GM19468 (cell line): ENCODE data around the gene ANO1.

ENCODE experiments used
- ATAC-seq: cut with Tn5 transposase; IDR thresholded peaks from one replicate; pipeline ENCODE4 v1.9.1; 2021; ENCODE audit warnings: mild to moderate bottlenecking, moderate library complexity, moderate number of reproducible peaks; ENCODE audit not compliant: unreplicated experiment; ENCODE audit errors: extremely low read depth

ANO1 gene

DNA sequence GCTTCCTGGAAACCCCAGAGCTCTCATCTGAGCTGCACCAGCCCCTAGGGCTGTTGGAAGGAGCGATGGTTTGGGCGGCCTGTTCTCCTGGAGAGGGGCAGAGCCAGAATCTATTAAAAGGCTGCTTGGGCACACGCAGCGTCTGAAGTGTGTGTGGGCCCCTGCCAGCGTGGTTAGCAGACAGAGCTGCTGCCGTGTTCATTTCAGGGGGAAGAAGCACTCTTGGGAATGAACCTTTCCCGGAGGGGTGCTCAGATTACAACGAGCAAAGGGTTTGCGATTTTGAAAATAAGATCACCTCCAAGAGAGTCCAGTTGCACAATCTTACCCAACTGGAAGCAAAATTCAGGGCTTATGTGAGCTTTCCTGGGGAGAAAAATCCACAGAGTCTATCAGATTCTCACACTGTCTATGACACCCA, 12.9 kb downstream of the ANO1 start:
- ATAC-seq = no peak

DNA sequence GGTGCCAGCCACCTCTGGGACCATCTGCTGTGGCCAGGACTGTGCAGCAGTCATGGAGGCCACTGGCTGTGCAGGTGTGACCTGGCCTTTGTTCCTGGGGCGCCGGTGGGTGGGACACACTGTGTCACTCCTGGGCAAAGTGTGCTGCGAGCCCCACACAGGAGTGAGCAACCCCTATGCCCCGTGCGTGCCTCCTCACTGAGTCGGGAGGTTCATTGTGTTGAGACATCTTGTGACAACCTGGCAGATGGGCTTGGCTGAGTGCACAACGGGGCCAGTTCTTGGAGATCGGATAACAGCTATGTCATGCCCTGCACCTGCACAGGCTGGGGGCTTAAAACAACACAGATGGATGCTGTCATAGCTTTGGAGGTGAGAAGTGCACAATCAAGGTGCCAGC, 13.5 kb downstream of the ANO1 start:
- ATAC-seq = no peak

DNA sequence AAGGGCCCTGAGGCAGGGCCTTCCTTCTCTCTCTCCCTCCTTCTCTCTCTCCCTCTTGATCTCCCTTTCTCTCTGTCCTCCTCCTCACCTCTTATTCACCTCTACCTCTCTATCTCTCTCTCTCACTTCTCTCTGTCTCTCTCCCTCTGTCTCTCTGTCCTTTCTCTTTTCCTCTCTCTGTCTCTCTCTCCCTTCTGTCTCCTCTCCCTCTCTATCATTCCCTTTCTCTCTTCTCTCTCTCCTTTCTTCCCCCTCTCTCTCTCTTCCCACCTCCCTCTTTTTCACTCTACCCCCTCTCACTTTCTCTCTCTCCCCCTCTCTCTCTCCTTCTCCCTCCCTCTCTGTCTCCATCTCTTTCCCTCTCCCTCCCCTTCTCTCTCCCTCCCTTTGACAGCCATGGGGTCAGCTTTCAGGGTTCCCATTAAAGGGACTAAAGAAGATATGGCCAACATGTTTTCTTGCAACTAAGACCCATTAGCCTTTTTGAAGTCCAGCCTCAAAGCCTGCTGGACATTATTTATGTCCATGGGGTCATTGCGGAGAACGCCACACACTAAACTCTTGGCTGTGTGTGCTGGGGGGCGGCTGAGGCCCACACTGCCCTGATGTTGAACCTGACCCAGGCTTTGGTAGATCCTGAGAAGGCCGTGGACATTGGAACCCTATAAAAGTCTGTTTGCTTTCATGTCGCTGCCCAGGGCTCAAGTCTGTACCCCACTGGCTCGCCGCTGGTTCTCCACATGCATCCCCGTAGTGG, 15.0 kb downstream of the ANO1 start:
- no peak for ATAC-seq

DNA sequence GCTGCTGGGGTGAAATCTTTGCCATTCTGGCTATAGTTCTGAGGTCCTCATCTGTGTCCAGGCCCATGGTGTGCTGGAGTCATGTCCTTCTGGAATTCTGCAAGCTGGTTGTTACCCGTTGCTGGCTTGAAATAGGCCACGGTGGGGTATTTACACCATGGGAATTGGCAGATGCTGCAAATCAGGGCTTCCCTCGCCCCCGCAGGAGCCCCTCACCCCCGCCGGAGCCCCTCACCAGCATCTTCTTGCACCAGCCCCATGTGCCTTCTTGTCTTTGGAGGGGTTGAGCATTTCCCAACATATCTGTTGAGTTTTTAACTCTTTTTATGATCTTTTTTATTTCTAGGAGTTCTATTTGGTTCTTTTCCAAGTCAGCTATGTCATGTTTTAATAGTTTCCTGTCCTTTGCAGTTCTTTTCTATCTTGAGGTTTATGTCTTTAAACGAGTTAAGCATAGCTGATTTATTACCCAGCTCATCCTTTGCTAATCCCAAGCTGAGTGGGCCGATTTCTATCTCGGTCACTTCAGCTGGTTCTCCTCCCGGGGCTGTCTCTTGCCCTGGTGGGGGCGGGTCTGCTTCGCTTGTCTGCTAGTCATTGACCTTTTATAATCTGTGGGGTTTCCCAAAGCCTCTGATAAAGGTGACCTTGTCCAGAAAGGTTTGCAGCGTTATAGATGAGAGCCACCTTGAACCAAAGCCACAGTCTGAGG, 17.6 kb downstream of the ANO1 start:
- ATAC-seq = no peak

DNA sequence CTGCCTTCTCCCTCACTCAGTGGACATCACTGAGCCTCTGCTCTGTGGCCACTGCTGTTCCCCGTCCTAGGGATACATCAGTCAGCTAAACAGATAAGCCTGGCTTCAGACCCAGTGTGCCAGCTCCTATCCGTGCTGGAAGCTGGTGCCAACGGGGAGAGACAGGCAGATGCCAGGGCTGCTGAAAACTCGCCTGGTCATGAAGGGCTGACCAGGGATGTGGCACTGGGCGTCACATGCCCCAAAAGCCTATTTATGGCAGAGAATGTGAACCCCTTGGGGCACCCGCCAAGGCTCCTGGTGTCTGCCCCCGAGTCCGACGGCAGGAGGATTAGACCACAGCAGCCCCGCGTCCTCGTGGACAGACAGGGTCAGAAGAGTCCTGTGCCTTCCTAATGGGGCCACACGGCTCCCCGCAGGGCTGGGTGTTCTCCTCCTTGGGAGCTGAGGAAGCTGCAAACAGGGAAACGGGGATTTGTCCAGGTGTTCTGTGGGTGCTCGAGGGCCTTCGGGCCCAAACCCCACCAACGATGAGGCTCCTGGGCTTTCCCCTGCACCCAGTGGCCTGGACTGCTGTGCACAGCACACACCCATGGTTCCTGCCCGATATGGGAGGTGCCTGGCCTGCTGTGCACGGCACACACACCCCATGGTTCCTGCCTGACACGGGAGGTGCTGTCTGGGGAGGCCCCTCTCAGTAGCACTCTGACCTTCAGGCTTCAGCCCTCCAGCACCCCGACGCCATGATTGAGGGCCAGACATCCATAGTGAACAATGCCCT, 19.9 kb downstream of the ANO1 start:
- ATAC-seq = no peak

DNA sequence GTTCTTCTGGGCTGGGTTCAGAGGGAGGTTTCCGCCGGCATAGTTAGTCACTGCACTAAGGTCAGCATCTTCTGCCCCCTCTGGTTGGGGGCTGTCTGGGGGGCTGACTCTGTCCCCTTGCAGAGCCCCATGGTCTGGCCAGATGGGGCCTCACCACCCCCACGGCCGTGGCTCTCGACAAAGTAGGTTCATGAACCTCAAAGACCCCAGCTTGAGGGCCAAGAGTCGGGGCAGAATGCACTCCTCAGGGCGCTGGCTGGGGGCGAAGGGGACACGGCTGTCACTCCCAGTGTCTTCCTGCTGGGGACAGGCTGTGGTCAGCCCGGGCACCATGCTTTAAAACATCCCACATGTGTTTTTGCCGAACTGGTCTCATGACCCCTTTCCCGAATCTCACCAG, 20.8 kb downstream of the ANO1 start:
- ATAC-seq = no peak

DNA sequence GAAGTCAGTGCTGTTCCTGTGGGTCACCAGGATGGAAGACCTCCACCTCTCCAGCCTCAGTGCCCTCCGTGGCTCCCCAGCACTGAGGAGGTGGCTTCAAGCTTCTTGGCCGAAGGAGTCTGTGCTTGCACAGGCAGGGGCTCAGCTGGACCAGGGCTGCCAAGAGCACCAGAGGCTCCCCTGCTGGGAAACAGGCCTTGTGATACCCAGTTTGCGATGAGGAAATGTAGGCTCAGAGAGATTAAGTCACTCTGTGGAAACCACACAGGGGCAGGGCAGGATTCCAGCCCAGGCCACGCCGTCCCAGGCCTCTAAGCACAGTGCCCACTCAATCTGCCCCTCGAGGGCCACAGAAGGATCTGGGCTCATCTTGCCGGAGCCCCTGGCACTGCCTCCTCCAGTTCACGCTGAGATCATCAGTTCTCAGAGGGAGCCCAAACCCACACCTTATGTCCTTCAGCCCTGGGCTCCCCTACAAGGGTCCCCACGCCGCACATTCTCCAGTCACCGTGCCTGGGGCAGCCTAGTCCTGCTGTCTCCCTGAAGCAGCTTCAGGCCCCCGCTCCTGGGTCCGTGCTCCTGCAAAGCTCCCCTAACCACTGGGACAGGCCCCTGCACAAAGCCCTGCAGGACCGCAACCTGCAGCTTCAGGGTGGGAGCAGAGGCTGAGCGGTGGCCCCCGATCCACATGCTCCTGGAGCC, 21.6 kb downstream of the ANO1 start:
- no peak for ATAC-seq

DNA sequence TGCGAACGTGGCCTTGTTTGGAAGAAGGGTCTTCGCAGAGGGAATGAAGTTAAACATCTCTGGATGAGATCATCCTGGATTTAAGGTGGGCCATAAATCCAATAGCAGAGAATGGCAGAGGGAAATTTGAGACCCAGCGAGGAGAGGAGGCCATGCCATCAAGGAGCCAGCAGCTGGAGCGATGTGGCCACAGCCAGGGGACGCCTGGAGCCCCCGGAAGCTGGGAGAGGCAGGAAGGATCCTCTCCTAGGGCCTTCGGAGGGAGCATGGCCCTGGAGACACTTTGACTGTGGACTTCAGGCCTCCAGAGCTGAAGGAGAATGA, 22.1 kb downstream of the ANO1 start:
- ATAC-seq = no peak

DNA sequence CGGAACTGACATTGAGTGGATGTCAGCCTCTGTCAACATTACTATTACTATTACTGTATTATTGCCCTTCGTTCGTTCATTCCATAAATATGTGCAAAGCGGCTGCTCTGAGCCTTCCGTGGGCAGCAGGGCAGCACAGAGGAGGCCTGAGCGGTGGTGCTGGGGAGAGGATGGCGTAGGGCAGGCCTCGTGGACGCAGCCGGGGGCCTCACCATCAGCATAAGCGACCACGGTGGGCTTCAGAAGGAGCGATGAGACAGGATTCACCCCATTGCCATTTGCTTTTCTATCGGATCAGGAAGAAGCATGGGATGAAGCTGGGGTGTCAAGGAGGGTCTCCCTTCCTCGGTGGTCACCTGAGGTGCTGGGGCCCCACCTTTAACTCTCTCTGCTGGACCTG, 22.7 kb downstream of the ANO1 start:
- no peak for ATAC-seq

DNA sequence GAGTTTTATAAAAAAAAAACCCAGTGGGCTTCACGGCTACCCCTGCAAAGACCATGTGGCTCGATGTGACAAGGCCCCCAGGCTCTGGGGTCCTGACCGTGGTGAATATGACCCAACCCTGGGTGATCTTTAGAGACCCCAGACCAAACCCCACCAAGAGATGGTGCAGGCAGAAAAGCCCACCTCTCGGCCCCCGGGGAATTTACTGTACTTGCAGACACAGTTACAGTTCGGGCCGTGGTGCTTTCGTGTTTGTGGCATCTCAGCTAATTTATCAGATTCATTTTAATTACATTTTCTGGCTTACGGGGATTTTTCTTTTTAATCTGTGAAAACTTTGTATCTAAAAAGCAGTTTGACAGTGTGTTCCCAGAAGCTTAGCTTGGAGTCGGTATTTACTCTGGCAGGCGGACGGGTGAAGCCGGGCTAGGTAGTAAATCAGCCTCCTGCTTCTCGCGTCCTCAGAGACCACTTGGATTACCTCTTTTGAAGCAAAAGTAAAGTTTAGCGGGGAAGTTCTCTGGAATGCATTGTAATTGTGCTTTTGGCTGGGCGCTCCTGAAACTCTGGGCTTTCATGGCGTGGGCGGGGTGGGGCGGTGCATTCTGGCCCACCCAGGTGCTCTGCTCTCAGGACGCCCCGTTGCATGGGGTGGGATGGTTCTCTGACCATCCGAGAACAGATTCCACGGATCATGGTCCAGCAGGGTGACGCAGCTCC, 25.3 kb downstream of the ANO1 start:
- no peak for ATAC-seq

DNA sequence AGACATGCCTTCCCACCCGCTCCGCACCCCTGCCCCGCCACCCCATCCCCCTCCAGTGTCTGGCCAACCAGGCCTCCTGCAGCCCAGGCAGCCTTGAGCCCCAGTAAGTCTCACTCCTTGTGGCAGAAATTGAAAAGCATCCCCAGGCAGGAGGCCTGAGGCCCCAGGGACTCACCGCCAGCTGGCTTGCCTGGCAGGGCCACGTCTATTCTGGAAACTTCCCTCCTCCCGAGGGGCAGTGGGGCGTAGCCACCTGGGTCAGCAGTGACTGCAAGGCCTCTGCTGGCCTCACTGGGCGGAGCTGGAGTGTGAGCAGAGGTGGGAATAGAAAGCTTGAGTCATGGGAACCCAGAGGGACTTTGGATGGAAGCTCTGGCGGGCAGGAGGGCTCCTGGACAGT, 26.3 kb downstream of the ANO1 start:
- ATAC-seq = no peak

DNA sequence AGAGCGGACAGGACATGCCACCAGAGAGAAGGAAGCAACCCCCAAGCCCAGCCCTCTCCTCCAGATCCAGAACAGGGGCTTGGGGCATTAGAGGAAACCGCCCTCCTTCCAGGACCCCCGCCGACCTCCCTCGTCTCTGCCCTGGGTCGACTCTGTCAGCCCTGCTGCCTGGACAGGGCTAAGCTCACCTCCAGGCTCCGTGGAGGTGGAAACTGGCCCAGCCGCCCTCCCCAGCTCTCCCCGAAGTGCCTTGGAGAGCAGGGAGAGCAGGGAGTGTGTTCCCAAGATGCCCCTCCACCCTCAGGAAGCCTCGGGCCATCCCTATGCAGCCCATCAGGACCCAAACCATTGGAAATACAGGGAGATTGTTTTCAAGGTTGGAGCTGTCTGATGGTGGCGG, 26.8 kb downstream of the ANO1 start:
- no peak for ATAC-seq

DNA sequence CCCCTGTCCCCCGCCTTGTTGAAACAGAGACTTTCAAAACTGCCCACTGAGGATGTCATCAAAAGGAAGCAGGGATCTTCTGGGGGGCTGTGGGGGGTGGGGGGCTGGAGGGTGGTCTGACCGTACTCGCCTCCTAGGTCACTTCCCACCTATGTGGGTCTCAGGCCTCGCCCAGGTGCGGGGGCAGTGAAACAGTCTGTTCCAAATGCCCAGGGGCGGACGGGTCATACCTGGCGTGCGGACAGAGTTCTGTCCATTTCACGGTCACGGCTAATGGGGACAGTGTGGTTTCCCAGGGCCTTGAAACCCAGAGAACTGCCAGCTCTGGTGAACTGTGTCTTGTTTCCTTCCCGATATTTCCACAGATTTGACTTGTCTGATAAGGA, 27.2 kb downstream of the ANO1 start:
- ATAC-seq = no peak

DNA sequence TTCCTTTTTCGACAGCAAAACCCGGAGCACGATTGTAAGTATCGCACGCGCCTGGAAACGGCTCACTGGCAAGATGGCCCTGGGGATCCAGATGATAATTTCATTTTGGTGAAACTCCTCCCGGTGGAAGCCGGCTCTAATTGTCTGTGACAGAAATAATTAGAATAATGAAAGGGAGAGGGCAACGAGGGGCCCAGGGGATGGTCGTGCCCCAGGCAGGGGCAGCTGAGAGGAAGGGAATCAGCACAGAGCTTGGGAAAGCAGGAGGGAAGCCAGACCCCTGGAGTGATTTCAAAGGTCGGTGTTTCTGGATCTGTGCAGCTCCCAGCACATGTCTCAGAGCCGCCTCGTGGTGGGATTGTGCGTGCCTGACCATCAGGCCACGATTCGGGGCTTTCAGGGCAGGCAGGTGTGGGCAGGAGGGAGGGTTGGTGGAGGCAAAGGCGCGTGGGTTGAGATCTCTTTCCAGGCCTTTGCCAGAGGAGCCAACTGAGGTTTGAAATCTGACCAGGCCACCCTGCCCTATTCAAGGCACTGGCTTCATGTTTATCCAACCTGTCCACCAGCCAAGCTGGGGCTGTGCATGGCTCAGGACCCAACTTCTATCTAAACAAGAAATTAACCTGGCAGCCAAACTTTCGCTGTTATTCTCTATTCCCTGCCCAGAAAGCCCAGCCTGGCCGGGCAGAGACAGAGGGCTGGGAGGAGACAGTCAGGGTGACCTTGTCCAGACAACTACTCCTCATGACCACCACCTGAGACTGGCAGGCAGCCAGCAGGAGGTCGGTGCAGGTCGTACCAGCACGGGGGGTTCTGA, 27.8 kb downstream of the ANO1 start:
- no peak for ATAC-seq

DNA sequence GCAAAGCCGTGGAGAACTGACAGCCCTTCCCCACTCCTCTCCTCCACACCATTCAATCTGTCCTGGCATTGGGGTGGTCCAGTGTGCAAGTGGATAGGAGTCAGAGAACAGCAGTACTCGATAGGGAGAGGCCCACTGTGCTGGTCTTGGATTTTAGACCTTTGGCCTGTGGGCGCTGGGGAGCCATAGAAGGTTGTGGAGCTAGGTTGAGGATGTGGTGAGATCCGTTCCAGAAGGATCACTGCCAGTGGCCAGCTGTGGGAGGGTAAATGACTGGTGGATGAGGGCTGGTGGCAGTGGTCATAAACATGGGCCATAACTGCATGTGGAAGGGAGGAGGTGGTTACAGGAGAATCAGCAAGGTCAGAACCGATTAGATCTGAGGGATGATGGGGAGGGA, 28.6 kb downstream of the ANO1 start:
- no peak for ATAC-seq

DNA sequence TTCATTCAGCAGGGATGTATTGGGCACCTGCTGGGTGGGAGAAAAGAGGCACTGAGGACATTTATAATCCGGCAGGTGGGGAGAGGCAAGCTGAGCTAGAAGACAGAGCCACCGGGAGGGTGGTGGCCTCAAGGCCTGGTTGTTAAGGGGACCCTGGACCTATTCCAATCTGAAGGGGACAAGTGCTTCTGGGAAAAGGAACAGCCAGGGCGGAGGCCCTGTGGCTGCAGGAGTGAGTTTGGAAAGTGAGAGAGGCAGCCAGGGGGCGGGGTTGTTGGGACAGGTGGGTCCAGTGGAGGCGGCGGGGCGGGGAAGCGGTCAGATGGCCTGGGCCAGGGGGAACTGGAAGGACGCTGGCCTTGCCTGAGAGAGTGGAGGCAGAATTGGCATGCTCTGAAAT, 29.1 kb downstream of the ANO1 start:
- ATAC-seq = no peak

DNA sequence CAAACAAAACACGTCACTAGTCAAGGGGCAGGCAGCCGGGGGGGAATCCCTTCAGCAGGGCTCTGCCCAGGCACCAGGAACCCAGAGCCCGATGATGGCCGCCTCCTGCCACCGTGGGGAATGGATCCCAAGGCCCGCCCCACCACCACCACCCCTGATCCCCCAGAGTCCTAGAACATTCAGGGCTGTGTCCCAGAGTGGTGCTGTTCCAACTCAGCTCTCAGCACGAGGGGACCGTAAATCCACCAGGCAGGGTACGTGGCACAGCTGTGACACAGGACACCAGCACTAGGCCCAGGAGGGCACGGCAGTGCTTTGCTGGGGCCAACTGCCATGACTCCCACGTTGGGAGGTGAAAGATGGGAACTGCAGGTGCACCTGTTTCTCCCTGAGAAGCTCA, 29.6 kb downstream of the ANO1 start:
- ATAC-seq = no peak

DNA sequence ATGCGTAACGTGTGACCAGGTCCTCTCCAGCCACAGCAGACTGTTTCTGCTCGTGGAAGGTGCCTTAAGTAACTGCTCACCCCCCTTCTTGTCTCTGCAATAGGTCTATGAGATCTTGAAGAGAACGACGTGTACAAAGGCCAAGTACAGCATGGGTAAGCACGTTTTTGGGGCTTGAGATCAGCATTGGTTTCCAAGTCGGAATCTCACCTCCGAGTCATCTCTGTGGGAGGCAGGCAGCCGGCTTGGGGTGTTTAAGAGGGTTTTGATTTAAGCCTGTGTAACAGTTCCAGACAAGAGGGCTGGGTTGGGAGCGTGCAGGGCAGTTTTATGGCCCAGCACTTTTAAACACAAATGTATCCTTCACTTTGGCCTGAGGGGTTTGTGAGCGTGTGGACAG, 30.1 kb downstream of the ANO1 start:
- ATAC-seq = no peak

DNA sequence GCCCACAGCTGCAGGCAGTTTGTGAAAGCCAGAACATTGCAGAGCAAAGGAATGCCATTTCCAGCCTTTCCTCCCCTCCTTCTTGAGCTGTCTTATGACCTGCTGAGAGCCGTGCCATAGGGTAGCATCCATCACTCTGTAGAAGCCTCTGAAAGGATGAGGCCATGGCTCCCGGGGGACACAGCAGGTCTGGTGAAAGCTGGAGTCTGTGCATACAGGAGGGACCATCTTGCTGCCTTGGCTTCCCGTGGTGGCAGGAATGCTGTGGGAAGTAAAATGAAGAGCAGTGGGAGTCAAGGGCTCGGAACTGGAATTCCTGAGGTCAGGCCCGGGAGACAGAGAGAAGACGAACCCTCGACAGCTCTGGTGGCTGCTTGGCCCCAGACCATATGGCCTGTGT, 30.9 kb downstream of the ANO1 start:
- no peak for ATAC-seq
